HepG2 (cell line): ENCODE measurements around the gene DHX58.

ENCODE experiments used
- EED ChIP-seq: sonication (generic); formaldehyde crosslinking; IDR thresholded peaks from 2 replicates; pipeline ENCODE4 v1.5.0; 2020; ENCODE audit warnings: mild to moderate bottlenecking, missing genetic modification reagents
- ESRRA ChIP-seq: sonication (generic); formaldehyde crosslinking; IDR thresholded peaks from 2 replicates; pipeline ENCODE4 v1.5.1; 2020; ENCODE audit warnings: mild to moderate bottlenecking, low read depth, missing genetic modification reagents
- EZH2 ChIP-seq: conservative IDR thresholded peaks from 2 replicates; pipeline ENCODE4 v1.6.1; 2012; ENCODE audit warnings: mild to moderate bottlenecking, low read depth, low read length, moderate library complexity
- NR3C1 ChIP-seq: sonication (generic); formaldehyde crosslinking; IDR thresholded peaks from 2 replicates; pipeline ENCODE4 v1.4.0; 2020; ENCODE audit warnings: missing genetic modification reagents
- REL ChIP-seq: sonication (generic); formaldehyde crosslinking; conservative IDR thresholded peaks from 2 replicates; pipeline ENCODE4 v1.8.0; 2022; ENCODE audit warnings: mild to moderate bottlenecking, missing genetic modification reagents, moderate library complexity
- TFE3 ChIP-seq: IDR thresholded peaks from 2 replicates; pipeline ENCODE4 v1.6.1; 2016
- THAP7 ChIP-seq: sonication (generic); formaldehyde crosslinking; IDR thresholded peaks from 2 replicates; pipeline ENCODE4 v1.8.1; 2023; ENCODE audit warnings: mild to moderate bottlenecking, missing genetic modification reagents

- no peak for TF ChIP-seq ESRRA (CRISPR knock-in tag)
- TF ChIP-seq TFE3: no peak
- TF ChIP-seq THAP7: no peak
- TF ChIP-seq EZH2: no peak
- TF ChIP-seq NR3C1 (CRISPR knock-in tag): no peak
- TF ChIP-seq REL (CRISPR knock-in tag): no peak
- TF ChIP-seq EED (CRISPR knock-in tag): no peak
Measured at GRCh38 chr17:42142371-42142896, 29.9 kb upstream of the DHX58 start.
